ENCODE measurements around the gene GCG.

GRCh38 chr2:162143969-162144368 lies 8.1 kb downstream of the GCG start:
- TF ChIP-seq CTCF (optimal IDR thresholded peaks at IDR 0.05 in 1 of 3, IDR thresholded peaks at IDR 0.05 in 1 of 3, conservative IDR thresholded peaks at IDR 0.05 in 1 of 3; ENCODE audit: extremely low read depth in 1 of 3, insufficient read depth in 2 of 3, low read length in 3 of 3), result no peak
- TF ChIP-seq EZH2 (IDR thresholded peaks at IDR 0.05; ENCODE audit: low read length), result no peak

All from keratinocyte (primary cell).